H9 (cell line): ENCODE measurements around the gene COX4I2. TPM values are rescaled to one million over a fixed set of nuclear protein-coding genes. Genes with fewer than 3 reads are reported as not detected.

ENCODE experiments used
- DNase-seq: peaks from one replicate; pipeline ENCODE4 v3.0.0-alpha.2; 2017
- H2AFZ ChIP-seq: one replicate; pipeline ENCODE4 v1.6.1; 2013; ENCODE audit warnings: mild to moderate bottlenecking, low read length, control low read depth, moderate library complexity
- H2AK5ac ChIP-seq: 2 replicates; pipeline ENCODE4 v1.6.1; 2013; ENCODE audit warnings: low read length, control low read depth, mixed read lengths; ENCODE audit not compliant: insufficient read length
- H2BK120ac ChIP-seq: one replicate; pipeline ENCODE4 v1.6.1; 2013; ENCODE audit warnings: low read depth, mild to moderate bottlenecking, low read length, control low read depth, inconsistent platforms; ENCODE audit not compliant: poor library complexity, severe bottlenecking
- H2BK12ac ChIP-seq: 2 replicates; pipeline ENCODE4 v1.6.1; 2013; ENCODE audit warnings: low read length, control low read depth, mixed read lengths, low read depth; ENCODE audit not compliant: insufficient read length
- H2BK15ac ChIP-seq: 2 replicates; pipeline ENCODE4 v1.6.1; 2013; ENCODE audit warnings: low read depth, low read length, control low read depth
- H2BK20ac ChIP-seq: one replicate; pipeline ENCODE4 v1.6.1; 2013; ENCODE audit warnings: low read depth, mild to moderate bottlenecking, low read length, control low read depth, inconsistent platforms; ENCODE audit not compliant: poor library complexity, severe bottlenecking
- H2BK5ac ChIP-seq: 2 replicates; pipeline ENCODE4 v1.6.1; 2013; ENCODE audit warnings: low read length, control low read depth, mixed read lengths; ENCODE audit not compliant: insufficient read length
- H3K14ac ChIP-seq: 2 replicates; pipeline ENCODE4 v1.6.1; 2013; ENCODE audit warnings: low read length, control low read depth; ENCODE audit not compliant: insufficient read depth
- H3K18ac ChIP-seq: 2 replicates; pipeline ENCODE4 v1.6.1; 2013; ENCODE audit warnings: low read depth, mild to moderate bottlenecking, mixed read lengths, low read length, control low read depth; ENCODE audit not compliant: insufficient read length
- H3K23ac ChIP-seq: 2 replicates; pipeline ENCODE4 v1.6.1; 2013; ENCODE audit warnings: low read length, control low read depth, mixed read lengths, low read depth; ENCODE audit not compliant: insufficient read length
- H3K23me2 ChIP-seq: 2 replicates; pipeline ENCODE4 v1.6.1; 2013; ENCODE audit warnings: low read depth, mild to moderate bottlenecking, mixed read lengths, low read length, control low read depth; ENCODE audit not compliant: insufficient read length, poor library complexity, severe bottlenecking
- H3K27ac ChIP-seq: 2 replicates; pipeline ENCODE4 v1.5.1; 2013; ENCODE audit warnings: low read length, control low read depth, mixed read lengths, low read depth; ENCODE audit not compliant: insufficient read length
- H3K27me3 ChIP-seq: 2 replicates; pipeline ENCODE4 v1.6.1; 2013; ENCODE audit warnings: low read length, control low read depth, inconsistent platforms; ENCODE audit not compliant: insufficient read depth
- H3K4ac ChIP-seq: 2 replicates; pipeline ENCODE4 v1.6.1; 2013; ENCODE audit warnings: low read depth, mild to moderate bottlenecking, control low read depth, inconsistent platforms, low read length, moderate library complexity
- H3K4me1 ChIP-seq: 2 replicates; pipeline ENCODE4 v1.6.1; 2013; ENCODE audit warnings: low read length, control low read depth, inconsistent platforms; ENCODE audit not compliant: insufficient read depth
- H3K4me2 ChIP-seq: 2 replicates; pipeline ENCODE4 v1.6.1; 2013; ENCODE audit warnings: low read length, control low read depth, mixed read lengths; ENCODE audit not compliant: insufficient read length, insufficient read depth
- H3K56ac ChIP-seq: 2 replicates; pipeline ENCODE4 v1.6.1; 2013; ENCODE audit warnings: low read depth, mild to moderate bottlenecking, mixed read lengths, low read length, control low read depth; ENCODE audit not compliant: insufficient read length
- H3K79me1 ChIP-seq: 2 replicates; pipeline ENCODE4 v1.6.1; 2013; ENCODE audit warnings: low read depth, mild to moderate bottlenecking, moderate library complexity, low read length, control low read depth, inconsistent platforms; ENCODE audit not compliant: insufficient read depth, poor library complexity, severe bottlenecking
- H3K79me2 ChIP-seq: 2 replicates; pipeline ENCODE4 v1.6.1; 2013; ENCODE audit warnings: low read length, control low read depth, inconsistent platforms; ENCODE audit not compliant: insufficient read depth
- H3K9ac ChIP-seq: 2 replicates; pipeline ENCODE4 v1.6.1; 2013; ENCODE audit warnings: low read length, control low read depth, mixed read lengths; ENCODE audit not compliant: insufficient read length; ENCODE audit errors: extremely low read depth
- H3K9me3 ChIP-seq: one replicate; pipeline ENCODE4 v1.6.1; 2013; ENCODE audit warnings: low read depth, low read length, inconsistent platforms; ENCODE audit not compliant: control insufficient read depth
- H3T11ph ChIP-seq: one replicate; pipeline ENCODE4 v1.6.1; 2013; ENCODE audit warnings: mild to moderate bottlenecking, low read length, control low read depth, inconsistent platforms
- H4K20me1 ChIP-seq: one replicate; pipeline ENCODE4 v1.6.1; 2013; ENCODE audit not compliant: control insufficient read depth, insufficient read length, insufficient read depth
- H4K5ac ChIP-seq: 2 replicates; pipeline ENCODE4 v1.6.1; 2013; ENCODE audit warnings: low read depth, mild to moderate bottlenecking, mixed read lengths, low read length, control low read depth; ENCODE audit not compliant: insufficient read length
- H4K8ac ChIP-seq: replicated peaks from 2 replicates; pipeline ENCODE4 v1.6.1; 2013; ENCODE audit warnings: low read length, control low read depth, mixed read lengths, low read depth; ENCODE audit not compliant: insufficient read length
- H4K91ac ChIP-seq: 2 replicates; pipeline ENCODE4 v1.6.1; 2013; ENCODE audit warnings: low read depth, mild to moderate bottlenecking, moderate library complexity, mixed read lengths, low read length, control low read depth; ENCODE audit not compliant: insufficient read length
- H3K27ac Mint-ChIP-seq, 3 experiments: 2 replicates in 2 of 3; 3 replicates in 1 of 3; pipeline ENCODE4 v1.8.0; 2020 to 2021; ENCODE audit warnings: mixed read lengths in 3 of 3, mild to moderate bottlenecking in 1 of 3, moderate library complexity in 1 of 3
- H3K27me3 Mint-ChIP-seq: 2 replicates; pipeline ENCODE4 v1.8.0; 2021; ENCODE audit warnings: low read depth, mild to moderate bottlenecking, moderate library complexity, mixed read lengths
- H3K36me3 Mint-ChIP-seq, 3 experiments: 2 replicates in 2 of 3; 3 replicates in 1 of 3; pipeline ENCODE4 v1.8.0; 2020 to 2021; ENCODE audit warnings: low read depth in 3 of 3, mixed read lengths in 3 of 3; ENCODE audit not compliant: insufficient read depth in 1 of 3
- H3K4me1 Mint-ChIP-seq, 2 experiments: 2 replicates each; pipeline ENCODE4 v1.8.0; 2020; ENCODE audit warnings: mixed read lengths in 2 of 2
- H3K4me3 Mint-ChIP-seq, 2 experiments: 2 replicates in 1 of 2; 3 replicates in 1 of 2; pipeline ENCODE4 v1.8.0; 2020 to 2021; ENCODE audit warnings: mild to moderate bottlenecking in 2 of 2, mixed read lengths in 2 of 2, moderate library complexity in 1 of 2
- H3K9me3 Mint-ChIP-seq, 2 experiments: 2 replicates in 1 of 2; 3 replicates in 1 of 2; pipeline ENCODE4 v1.8.0; 2020; ENCODE audit warnings: mild to moderate bottlenecking in 2 of 2, mixed read lengths in 2 of 2, moderate library complexity in 1 of 2
- CTCF ChIP-seq: fragments of 200-600 bp; sonication (generic); conservative IDR thresholded peaks from 3 replicates; pipeline ENCODE4 v1.8.0; 2021; ENCODE audit warnings: antibody characterized with exemption, mild to moderate bottlenecking
- WGBS: extraction: QIAGEN DNeasy Blood & Tissue Kit; methylation state at CpG from one replicate; pipeline ENCODE4 v1.1.7; 2013; ENCODE audit warnings: missing lambda C conversion rate, low lambda C conversion rate, mixed read lengths; ENCODE audit not compliant: insufficient read length; ENCODE audit errors: extremely low coverage; 5-methylcytosine and 5-hydroxymethylcytosine counted together
- total RNA-seq: library from RNA; stranded (reverse); gene quantifications from 2 replicates; pipeline ENCODE4 v1.2.1, GENCODE V29; 2021

COX4I2 gene
- total RNA-seq, 1 experiment from 2014 or later, result not detected

GRCh38 chr20:31602779-31603441 is 34.8 kb upstream of the COX4I2 start:
- no peak for DNase-seq
- Histone ChIP-seq H2BK120ac (no peak overlapping the region), H3K56ac (no peak overlapping the region), H3K18ac (no peak overlapping the region), H2AFZ (no peak overlapping the region), H3K9me3 (no peaks in the 10 kb centered on the region), H3K79me1 (no peaks in the 10 kb centered on the region), H3K4ac (no peak overlapping the region), H2BK15ac (no peak overlapping the region), H3K23me2 (peaks cover 13% of the 10 kb centered on the region), H4K8ac (no peak overlapping the region), H2BK5ac (no peak overlapping the region), H4K5ac (no peak overlapping the region), H3K79me2 (peaks cover 4% of the 10 kb centered on the region; the same call in 1 of the 2 replicates), H3K23ac (no peak overlapping the region), H3K14ac (peak overlapping the region; percentile 72; the same call in 1 of the 2 replicates), H3K4me1 (peaks cover 2% of the 10 kb centered on the region; the same call in 1 of the 2 replicates), H2BK12ac (no peak overlapping the region), H3K4me2 (no peak overlapping the region), H4K20me1 (no peaks in the 10 kb centered on the region), H3K27ac (no peak overlapping the region), H3K27me3 (no peaks in the 10 kb centered on the region), H2BK20ac (no peak overlapping the region), H3K9ac (no peak overlapping the region), H2AK5ac (no peak overlapping the region), H4K91ac (no peak overlapping the region), H3T11ph (no peak overlapping the region)
- Mint-ChIP-seq H3K4me1 (peaks cover 24 to 32% of the 10 kb centered on the region in 2 experiments), H3K36me3 (peaks cover 6 to 22% (median 18%) of the 10 kb centered on the region in 3 experiments), H3K27me3 (peaks cover 2% of the 10 kb centered on the region), H3K27ac (peak overlapping the region; percentile 94 to 96 (median 95); a peak in 6 of 7 replicates), H3K9me3 (peaks cover 3% of the 10 kb centered on the region in 2 experiments; a peak in 2 of 5 replicates), H3K4me3 (peak overlapping the region; percentile 8 to 50; a peak in 3 of 5 replicates)
- TF ChIP-seq CTCF, result no peak
- WGBS, result no CpG with 5 or more reads among the region's 17 CpGs
